GM21717 (cell line): Measurements from ENCODE around the gene DRC7.
"Not testable (repeated sequence)": the region's sequence is repeated elsewhere in the genome, so short reads cannot be mapped to it uniquely, and the experiment has no call there.

Experiments
- ATAC-seq: cut with Tn5 transposase; IDR thresholded peaks from one replicate; pipeline ENCODE4 v1.9.1; 2021; ENCODE audit warnings: mild to moderate bottlenecking, moderate library complexity; ENCODE audit not compliant: unreplicated experiment

Gene DRC7

GRCh38 chr16:57658878-57659674, 35.5 kb upstream of the DRC7 start:
- ATAC-seq: no peak

DNA sequence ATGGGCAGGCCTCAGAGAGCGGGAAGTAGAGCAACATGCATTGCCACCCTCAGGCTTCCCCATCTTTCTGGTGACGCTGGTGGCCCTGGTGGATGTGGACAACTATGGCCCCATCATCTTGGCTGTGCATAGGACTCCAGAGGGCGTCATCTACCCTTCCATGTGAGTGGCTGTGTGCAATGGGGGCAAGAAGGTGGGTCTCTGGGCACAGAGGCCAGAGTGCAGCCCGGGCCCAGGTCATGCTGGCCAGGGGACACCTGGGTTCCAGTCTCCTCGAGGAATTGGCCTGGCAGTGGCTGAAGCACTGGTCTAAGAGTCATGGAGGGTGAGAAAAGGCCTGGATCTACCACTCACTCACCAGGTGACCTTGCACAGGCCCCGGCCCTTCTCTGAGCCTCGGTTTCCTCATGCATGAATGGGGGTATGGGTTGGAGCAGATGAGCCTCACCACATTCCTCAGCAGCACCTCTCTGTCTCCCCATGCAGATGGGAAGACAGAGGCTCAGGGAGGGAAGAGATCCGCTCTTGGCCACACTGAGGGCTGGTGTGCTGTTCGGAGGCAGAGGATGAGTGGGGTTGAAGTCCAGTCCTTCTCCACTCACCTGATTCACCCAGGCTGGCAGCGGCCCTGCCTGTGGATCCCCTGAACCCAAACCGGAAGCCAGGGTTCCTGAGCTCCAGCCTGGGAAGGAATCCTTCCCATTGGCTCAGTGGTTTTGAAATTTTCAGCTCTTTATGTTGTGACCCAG, 33.7 kb upstream of the DRC7 start:
- ATAC-seq: no peak

GRCh38 chr16:57661510-57661909, 33.1 kb upstream of the DRC7 start:
- no peak for ATAC-seq

GRCh38 chr16:57661936-57662906, 32.4 kb upstream of the DRC7 start:
- ATAC-seq: no peak

DNA sequence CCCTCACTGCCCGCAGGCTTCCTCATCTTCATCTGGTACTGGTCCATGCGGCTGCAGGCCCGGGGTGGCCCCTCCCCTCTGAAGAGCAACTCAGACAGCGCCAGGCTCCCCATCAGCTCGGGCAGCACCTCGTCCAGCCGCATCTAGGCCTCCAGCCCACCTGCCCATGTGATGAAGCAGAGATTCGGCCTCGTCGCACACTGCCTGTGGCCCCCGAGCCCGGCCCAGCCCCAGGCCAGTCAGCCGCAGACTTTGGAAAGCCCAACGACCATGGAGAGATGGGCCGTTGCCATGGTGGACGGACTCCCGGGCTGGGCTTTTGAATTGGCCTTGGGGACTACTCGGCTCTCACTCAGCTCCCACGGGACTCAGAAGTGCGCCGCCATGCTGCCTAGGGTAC, 31.2 kb upstream of the DRC7 start:
- no peak for ATAC-seq

- ATAC-seq: no peak
Measured at GRCh38 chr16:57663917-57664661, 30.5 kb upstream of the DRC7 start.

DNA sequence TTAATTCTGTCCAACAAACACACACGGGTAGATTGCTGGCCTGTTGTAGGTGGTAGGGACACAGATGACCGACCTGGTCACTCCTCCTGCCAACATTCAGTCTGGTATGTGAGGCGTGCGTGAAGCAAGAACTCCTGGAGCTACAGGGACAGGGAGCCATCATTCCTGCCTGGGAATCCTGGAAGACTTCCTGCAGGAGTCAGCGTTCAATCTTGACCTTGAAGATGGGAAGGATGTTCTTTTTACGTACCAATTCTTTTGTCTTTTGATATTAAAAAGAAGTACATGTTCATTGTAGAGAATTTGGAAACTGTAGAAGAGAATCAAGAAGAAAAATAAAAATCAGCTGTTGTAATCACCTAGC, 30.0 kb upstream of the DRC7 start:
- ATAC-seq: no peak

DNA sequence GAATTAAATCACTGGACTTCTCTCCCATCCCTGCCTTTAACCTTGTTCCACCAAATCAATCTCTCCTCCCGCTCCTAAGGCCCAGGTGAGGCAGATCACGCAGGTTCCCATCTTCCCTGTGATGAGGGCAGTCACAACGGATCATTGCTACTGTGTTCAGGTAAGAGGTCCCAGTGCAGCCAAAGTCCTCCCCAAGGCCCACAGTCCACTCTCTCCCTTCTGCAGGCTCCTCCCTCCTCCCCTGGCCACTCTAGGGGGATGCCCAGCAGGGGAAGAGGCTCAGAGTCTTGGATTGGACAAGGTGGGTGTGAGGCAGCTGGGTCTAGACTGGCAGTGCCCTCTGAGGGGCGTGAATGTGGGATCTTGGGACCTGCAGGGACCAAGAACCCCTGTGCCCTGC, 29.1 kb upstream of the DRC7 start:
- ATAC-seq: no peak

DNA sequence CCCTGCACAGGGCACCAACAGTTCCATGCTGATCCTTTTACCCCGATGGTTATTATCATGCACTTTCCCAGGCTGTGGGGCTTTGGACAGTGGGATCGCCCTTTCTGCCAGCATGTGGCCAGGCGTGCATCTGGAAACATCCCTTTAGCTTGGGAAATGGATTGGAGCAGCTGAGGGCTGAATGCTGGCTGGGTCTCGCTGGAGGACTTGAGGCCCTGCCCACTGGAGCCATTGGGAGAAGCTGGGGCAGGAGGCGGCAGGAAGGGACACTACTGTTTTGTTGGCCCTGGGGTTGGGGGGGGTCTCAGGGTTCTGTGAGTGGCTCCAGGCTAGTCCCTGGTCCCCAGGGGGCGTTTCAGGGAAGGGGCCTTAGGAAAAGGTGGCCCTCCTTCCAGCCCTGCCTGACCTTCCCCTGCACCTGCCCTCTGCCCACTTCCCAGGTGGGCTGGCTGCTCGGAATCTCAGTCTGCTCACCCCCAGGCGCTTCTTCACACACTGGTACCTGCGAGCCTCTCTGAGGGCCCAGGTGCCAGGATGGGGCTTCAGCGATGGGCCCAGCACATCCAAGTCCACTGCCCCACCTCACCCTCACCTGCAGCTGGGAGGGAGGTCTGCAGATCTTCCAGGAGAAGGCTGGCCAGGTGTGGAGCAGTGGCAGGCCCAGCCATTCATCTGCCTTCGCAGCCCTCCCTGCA, 28.1 kb upstream of the DRC7 start:
- no peak for ATAC-seq

DNA sequence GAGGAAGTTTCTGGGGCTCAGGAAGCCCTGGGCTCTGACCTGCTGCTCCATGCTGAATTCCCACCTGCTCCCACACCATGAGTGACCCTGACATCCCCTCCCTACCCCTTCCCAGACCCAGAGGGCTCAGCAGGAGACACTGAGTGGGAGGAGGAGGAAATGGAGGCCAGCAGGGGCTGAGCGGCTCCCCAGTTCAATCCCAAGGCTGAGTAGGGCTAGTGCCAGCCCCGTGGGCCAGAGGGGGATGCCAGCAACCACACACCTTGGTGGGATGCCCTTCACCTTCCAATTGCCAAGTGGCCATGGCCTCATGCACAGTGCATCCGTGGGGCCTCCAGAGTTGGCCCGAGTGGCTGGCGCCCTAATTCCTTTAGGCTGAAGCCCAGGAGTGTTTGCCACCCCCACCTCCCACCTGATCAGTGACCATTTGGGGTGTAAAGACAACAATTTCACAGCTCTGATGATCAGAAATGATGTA, 27.5 kb upstream of the DRC7 start:
- ATAC-seq: no peak

- no peak for ATAC-seq
Measured at GRCh38 chr16:57667526-57668262, 26.9 kb upstream of the DRC7 start.

DNA sequence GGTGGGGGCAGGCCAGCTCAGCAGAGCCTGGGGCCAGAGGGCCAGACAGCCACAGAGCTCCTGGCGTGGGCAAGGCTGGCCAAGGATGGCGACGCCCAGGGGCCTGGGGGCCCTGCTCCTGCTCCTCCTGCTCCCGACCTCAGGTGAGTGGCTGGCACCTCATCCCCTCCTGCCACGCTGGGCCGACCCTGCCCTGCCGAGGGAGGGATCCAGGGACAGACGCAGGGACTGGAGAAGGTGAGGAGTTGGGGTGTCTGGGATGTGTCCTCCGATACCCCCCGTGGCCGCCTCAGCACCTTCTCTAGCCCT, 26.4 kb upstream of the DRC7 start, which contains the start of gene ADGRG3:
ADGRG3 (plus strand) TSS at position 44 of the 309 bp plus-strand sequence; CDS start at position 86, 42 bp downstream.
- ATAC-seq: no peak

- no peak for ATAC-seq
Measured at GRCh38 chr16:57668630-57669475, 25.8 kb upstream of the DRC7 start.

DNA sequence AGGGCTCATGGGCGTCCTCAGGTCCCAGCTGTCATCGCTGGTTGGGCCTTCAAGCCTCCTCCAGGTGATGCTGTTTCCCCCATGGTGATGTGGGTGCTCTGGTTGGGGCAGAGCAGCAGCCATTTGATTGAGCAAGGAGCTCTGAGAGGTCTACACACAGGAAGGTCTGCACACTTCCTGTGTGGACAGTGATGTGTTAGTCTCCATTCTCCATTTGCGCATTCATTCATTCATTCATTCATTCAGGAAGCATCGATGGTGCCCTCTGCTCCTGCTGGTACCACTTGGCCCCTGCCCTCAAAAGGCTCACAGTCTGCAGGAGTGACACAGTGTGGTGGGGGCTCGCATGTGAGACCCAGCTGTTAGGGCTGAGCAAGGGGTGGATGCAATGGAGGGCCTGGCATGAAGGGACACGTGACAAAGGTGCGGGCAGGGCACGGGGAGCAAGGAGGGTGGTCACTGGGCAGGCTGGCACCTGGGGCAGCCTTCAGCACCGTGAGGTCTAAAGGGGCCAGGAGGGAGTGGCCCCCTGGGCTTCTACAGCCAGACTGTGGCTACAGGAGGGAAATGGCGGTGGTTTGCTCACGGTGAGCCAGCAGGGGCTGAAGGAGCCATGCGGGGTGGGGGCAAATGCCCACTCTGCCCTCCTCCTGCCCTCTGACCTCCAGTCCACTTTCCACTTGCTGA, 25.0 kb upstream of the DRC7 start:
- ATAC-seq: no peak

GRCh38 chr16:57670196-57670595, 24.4 kb upstream of the DRC7 start:
- ATAC-seq: no peak

GRCh38 chr16:57671451-57671850, 23.2 kb upstream of the DRC7 start:
- not testable (repeated sequence) for ATAC-seq

- ATAC-seq: no peak
Measured at GRCh38 chr16:57672416-57672815, 22.2 kb upstream of the DRC7 start.

DNA sequence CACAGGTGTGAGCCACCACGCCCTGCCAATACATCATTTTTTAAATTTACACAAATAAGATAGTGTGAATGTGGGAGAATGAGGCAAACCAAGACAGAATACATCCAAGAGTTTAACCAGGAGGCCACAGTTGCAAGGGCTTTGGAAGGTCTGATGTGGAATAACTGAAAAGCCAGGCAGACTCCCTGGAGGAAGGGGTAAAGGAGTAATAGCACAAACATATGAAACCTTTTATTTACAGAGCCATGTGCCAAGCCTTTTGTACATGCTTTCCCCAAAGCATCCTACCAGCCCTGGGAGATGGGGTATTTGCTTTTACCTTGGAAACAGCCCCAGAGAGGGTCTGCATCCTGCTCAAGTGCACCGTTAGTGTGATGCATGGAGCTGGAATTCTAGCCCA, 21.8 kb upstream of the DRC7 start:
- ATAC-seq: no peak
